ENCODE data around the gene PLA2G4B. TPM values are rescaled to one million over a fixed set of nuclear protein-coding genes. Genes with fewer than 3 reads are reported as not detected.
"Not testable (repeated sequence)": the region's sequence is repeated elsewhere in the genome, so short reads cannot be mapped to it uniquely, and the experiment has no call there.

PLA2G4B gene
- total RNA-seq, 3 donors from 2014 or later: 3.2 to 11.0 (median 10.2) TPM

GRCh38 chr15:41825572-41826535 is 12.8 kb upstream of the PLA2G4B start:
- TF ChIP-seq POLR2AphosphoS5 (IDR thresholded peaks at IDR 0.05): no peak
- no peak overlapping the region for H3K27ac ChIP-seq
- no peaks in the 10 kb centered on the region for H3K9me3 ChIP-seq
- no peak for DNase-seq (ENCODE audit: low spot score in 2 of 2)
- H3K4me1 ChIP-seq: no peaks in the 10 kb centered on the region
- no peak overlapping the region for H3K4me3 ChIP-seq
- intact Hi-C loops (cut with DNase I; ENCODE audit: low total_unique reads): no loop called here
- H3K27me3 ChIP-seq: no peaks in the 10 kb centered on the region
- no peaks in the 10 kb centered on the region for H3K36me3 ChIP-seq

DNA sequence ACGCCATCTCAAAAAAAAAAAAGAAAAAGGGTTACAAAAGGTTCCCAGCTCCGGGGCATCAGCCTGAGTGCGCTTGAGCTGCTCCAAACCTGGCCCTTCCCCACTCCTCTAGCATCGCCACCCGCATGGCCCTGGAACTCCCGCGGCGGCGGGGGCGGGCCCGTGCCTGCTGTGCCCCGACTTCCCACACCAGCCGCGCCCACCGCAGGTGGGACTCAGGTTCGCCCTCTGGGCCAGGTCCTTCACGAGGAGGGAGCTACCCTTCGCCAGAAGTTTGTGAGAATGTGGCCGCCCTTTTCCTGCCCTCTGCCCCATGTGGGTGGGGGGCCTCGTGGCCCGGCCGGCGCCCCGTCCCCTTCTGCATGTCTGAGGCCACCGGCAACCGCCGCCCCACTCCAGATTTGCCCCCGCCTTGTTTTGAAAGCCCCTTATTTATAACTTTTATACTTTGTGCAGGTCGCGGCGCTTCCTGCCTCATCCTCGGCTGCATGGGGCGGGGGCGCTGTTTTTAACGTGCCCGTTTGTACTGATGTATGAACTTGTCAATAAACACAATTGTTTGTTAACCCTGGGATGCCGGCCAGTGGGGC is 11.3 kb upstream of the PLA2G4B start:
- no peaks in the 10 kb centered on the region for H3K27me3 ChIP-seq
- intact Hi-C loops (cut with DNase I; ENCODE audit: low total_unique reads): no loop called here
- DNase-seq (ENCODE audit: low spot score in 2 of 2): peak in 1 of 2 donors; percentile 37
- H3K9me3 ChIP-seq: no peaks in the 10 kb centered on the region
- H3K4me3 ChIP-seq: peak overlapping the region; percentile 59 to 84 (median 70)
- no peaks in the 10 kb centered on the region for H3K4me1 ChIP-seq
- peak overlapping the region; percentile 82 to 92 for H3K27ac ChIP-seq
- H3K36me3 ChIP-seq: no peaks in the 10 kb centered on the region
- no peak for TF ChIP-seq POLR2A (IDR thresholded peaks at IDR 0.05)
- no peak for TF ChIP-seq POLR2AphosphoS5 (IDR thresholded peaks at IDR 0.05)
- no peak for TF ChIP-seq CTCF (IDR thresholded peaks at IDR 0.05)

DNA sequence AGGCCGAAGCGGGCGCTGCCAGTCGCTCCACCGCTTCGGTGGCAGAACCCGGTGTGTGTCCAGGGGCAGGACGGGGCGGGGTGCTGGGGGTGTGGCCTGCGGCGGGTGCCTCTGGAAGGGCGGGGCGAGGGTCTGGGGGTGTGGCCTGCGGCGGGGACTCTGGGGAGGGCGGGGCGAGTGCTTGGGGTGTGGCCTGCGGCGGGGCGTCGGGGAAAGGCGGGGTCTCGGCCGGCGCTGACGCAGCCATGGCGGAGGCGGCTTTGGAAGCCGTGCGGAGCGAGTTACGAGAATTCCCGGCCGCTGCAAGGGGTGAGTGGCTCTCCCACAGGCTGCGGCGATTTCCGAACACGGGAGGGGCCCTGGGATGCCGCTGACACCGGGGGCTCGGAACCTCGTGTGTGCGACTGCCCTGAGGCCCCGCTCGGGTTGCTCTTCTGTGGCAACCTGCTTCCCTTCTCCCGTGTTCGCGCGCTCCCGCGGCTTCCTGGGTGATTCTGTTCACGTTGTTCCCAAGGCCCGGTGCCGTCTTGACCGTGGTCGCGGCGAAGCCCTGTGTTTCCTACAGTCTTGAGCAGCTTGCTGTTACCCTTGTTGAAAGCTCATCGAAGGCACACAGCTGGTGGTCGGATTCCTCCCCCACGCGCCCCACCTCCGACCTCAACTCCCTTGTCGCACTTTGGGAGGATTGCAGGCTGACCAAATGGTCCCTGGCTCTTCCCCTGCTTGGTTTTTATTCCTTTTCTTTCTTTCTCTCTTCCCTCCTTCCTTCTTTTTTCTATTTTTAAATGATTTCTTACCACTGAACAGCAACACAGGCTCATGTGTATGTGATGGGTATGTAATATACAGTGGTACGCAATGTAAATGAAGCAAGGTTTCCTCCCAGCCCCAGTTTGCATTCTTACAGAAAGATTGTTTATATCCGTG is 10.5 kb upstream of the PLA2G4B start, which contains the start of gene JMJD7:
Gene JMJD7, plus strand, starts transcription at position 213 of the 927 bp plus-strand sequence. Its CDS starts 33 bp downstream, at position 246.
- TF ChIP-seq POLR2A (IDR thresholded peaks at IDR 0.05) (peak; percentile 43), POLR2AphosphoS5 (IDR thresholded peaks at IDR 0.05) (peak; percentile 58 to 82 (median 70)), CTCF (IDR thresholded peaks at IDR 0.05) (no peak)
- intact Hi-C loops (cut with DNase I; ENCODE audit: low total_unique reads): no loop called here
- peak; percentile 85 to 96 for DNase-seq (ENCODE audit: low spot score in 2 of 2)
- peaks cover 0 to 6% of the 10 kb centered on the region in 2 donors for H3K4me1 ChIP-seq
- no peaks in the 10 kb centered on the region for H3K27me3 ChIP-seq
- peak within 1 kb of the TSS; percentile 82 to 92 for H3K27ac ChIP-seq
- no peaks in the 10 kb centered on the region for H3K36me3 ChIP-seq
- H3K9me3 ChIP-seq: no peaks in the 10 kb centered on the region
- H3K4me3 ChIP-seq: peak within 1 kb of the TSS; percentile 59 to 84 (median 70)

- no peak for DNase-seq (ENCODE audit: low spot score in 2 of 2)
- TF ChIP-seq POLR2AphosphoS5 (IDR thresholded peaks at IDR 0.05) (no peak), CTCF (IDR thresholded peaks at IDR 0.05) (no peak), POLR2A (IDR thresholded peaks at IDR 0.05) (no peak)
- Histone ChIP-seq H3K36me3 (no peaks in the 10 kb centered on the region), H3K9me3 (no peaks in the 10 kb centered on the region), H3K4me3 (peak overlapping the region; percentile 59 to 84 (median 70)), H3K27ac (peak overlapping the region in 1 of 2 donors; percentile 82), H3K4me1 (peaks cover 0 to 6% of the 10 kb centered on the region in 2 donors), H3K27me3 (no peaks in the 10 kb centered on the region)
- intact Hi-C loops (cut with DNase I; ENCODE audit: low total_unique reads): no loop called here
Observed at GRCh38 chr15:41828807-41829141, 9.9 kb upstream of the PLA2G4B start.

DNA sequence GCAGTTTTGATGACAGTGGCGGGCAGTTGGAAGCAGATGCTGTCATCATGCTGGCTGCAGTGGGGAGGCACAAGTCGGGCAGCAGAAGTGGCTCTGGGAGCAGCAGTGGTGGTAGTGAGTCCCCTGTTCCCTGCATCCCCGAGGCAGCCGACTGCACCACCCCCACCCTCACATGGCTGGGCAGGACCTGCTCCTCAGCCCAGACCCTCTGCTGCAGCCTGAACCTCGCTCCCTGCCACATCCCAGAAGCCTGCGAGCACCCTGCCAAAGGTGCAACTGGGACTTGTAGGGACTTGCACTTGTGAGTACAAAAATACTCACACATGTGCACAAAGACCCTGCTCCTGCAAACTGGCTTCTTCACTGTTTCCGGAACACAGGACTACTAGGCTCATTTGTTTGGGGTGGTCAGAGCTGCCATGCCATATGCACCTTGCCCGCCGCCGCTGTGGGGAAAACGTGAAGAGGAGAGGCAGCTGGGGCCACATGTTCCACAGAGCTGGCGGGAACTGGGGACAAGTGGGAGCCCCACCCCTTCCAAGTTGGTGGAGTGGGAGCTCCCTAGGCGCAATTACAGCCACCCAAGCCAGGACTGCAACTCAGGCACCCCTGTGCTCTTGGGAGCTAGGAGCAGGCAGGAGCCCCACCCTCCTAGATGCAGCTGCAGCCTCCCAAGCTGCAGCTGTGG is 8.5 kb upstream of the PLA2G4B start:
- no peaks in the 10 kb centered on the region for H3K9me3 ChIP-seq
- H3K36me3 ChIP-seq: no peaks in the 10 kb centered on the region
- intact Hi-C loops (cut with DNase I; ENCODE audit: low total_unique reads): no loop called here
- H3K27ac ChIP-seq: no peak overlapping the region
- peak overlapping the region in 1 of 3 donors; percentile 31 for H3K4me3 ChIP-seq
- TF ChIP-seq POLR2AphosphoS5 (IDR thresholded peaks at IDR 0.05): no peak
- TF ChIP-seq CTCF (IDR thresholded peaks at IDR 0.05): no peak
- no peak for TF ChIP-seq POLR2A (IDR thresholded peaks at IDR 0.05)
- H3K4me1 ChIP-seq: peaks cover 0 to 6% of the 10 kb centered on the region in 2 donors
- DNase-seq (ENCODE audit: low spot score in 2 of 2): no peak
- no peaks in the 10 kb centered on the region for H3K27me3 ChIP-seq

- H3K36me3 ChIP-seq; DNase-seq (ENCODE audit: low spot score in 2 of 2); H3K4me3 ChIP-seq; H3K9me3 ChIP-seq; H3K27ac ChIP-seq; H3K27me3 ChIP-seq; intact Hi-C loops (cut with DNase I; ENCODE audit: low total_unique reads); H3K4me1 ChIP-seq: not testable (repeated sequence)
Observed at GRCh38 chr15:41831291-41831690, 7.4 kb upstream of the PLA2G4B start.

Measured in breast epithelium (tissue), 4 donors.